RWPE2 (cell line): ENCODE data around the gene GTPBP6.
"Not testable (repeated sequence)": the region's sequence is repeated elsewhere in the genome, so short reads cannot be mapped to it uniquely, and the experiment has no call there.

Experiments
- ATAC-seq: fragments of 200-7000 bp; cut with Tn5 transposase; 3 replicates; pipeline ENCODE4 v1.9.1; 2021; ENCODE audit warnings: low read depth
- DNase-seq: peaks from one replicate; pipeline ENCODE4 v3.0.0-alpha.2; 2020; ENCODE audit warnings: low spot score
- H3K27ac ChIP-seq: fragments of 450-650 bp; 2 replicates; pipeline ENCODE4 v1.5.1; 2017; ENCODE audit warnings: mild to moderate bottlenecking; ENCODE audit not compliant: poor library complexity, severe bottlenecking
- H3K27me3 ChIP-seq: fragments of 250-450 bp; sonication (Bioruptor Pico); 2 replicates; pipeline ENCODE4 v1.5.1; 2021; ENCODE audit warnings: mild to moderate bottlenecking, moderate library complexity; ENCODE audit not compliant: insufficient read depth, poor library complexity, severe bottlenecking
- H3K36me3 ChIP-seq: fragments of 250-450 bp; sonication (Bioruptor Pico); 2 replicates; pipeline ENCODE4 v1.5.1; 2020; ENCODE audit warnings: low read depth, mild to moderate bottlenecking, moderate library complexity
- H3K4me1 ChIP-seq: fragments of 250-450 bp; sonication (Bioruptor Pico); 2 replicates; pipeline ENCODE4 v1.5.1; 2021; ENCODE audit warnings: mild to moderate bottlenecking, moderate library complexity; ENCODE audit not compliant: insufficient read depth, poor library complexity, severe bottlenecking
- H3K4me3 ChIP-seq: fragments of 250-450 bp; sonication (Bioruptor Pico); 2 replicates; pipeline ENCODE4 v1.5.1; 2021; ENCODE audit warnings: mild to moderate bottlenecking, moderate library complexity; ENCODE audit not compliant: severe bottlenecking
- H3K9me3 ChIP-seq: fragments of 250-450 bp; sonication (Bioruptor Pico); 2 replicates; pipeline ENCODE4 v1.5.1; 2021; ENCODE audit warnings: mild to moderate bottlenecking, moderate library complexity; ENCODE audit not compliant: severe bottlenecking
- CTCF ChIP-seq: fragments of 450-650 bp; IDR thresholded peaks from one replicate; pipeline ENCODE4 v1.5.1; 2017; ENCODE audit warnings: mild to moderate bottlenecking, moderate library complexity; ENCODE audit not compliant: poor library complexity, severe bottlenecking

GTPBP6 gene

GRCh38 chrX:258291-259040 lies 60.1 kb downstream of the GTPBP6 start:
- Histone ChIP-seq H3K27ac (no peak overlapping the region), H3K27me3 (no peaks in the 10 kb centered on the region), H3K4me3 (no peak overlapping the region), H3K36me3 (no peaks in the 10 kb centered on the region), H3K9me3 (no peaks in the 10 kb centered on the region), H3K4me1 (peaks cover 13% of the 10 kb centered on the region)
- ATAC-seq: no peak
- DNase-seq: no peak
- TF ChIP-seq CTCF: no peak

- Histone ChIP-seq H3K4me3 (no peak overlapping the region), H3K27me3 (no peaks in the 10 kb centered on the region), H3K4me1 (peaks cover 13% of the 10 kb centered on the region), H3K36me3 (no peaks in the 10 kb centered on the region), H3K9me3 (no peaks in the 10 kb centered on the region), H3K27ac (no peak overlapping the region)
- no peak for TF ChIP-seq CTCF
- DNase-seq (peak; percentile 68), ATAC-seq (no peak)
Measured at GRCh38 chrX:257681-258289, 60.8 kb downstream of the GTPBP6 start.

GRCh38 chrX:257054-257453 lies 61.5 kb downstream of the GTPBP6 start:
- not testable (repeated sequence) for H3K9me3 ChIP-seq, H3K4me3 ChIP-seq, H3K27ac ChIP-seq, ATAC-seq, H3K36me3 ChIP-seq, H3K27me3 ChIP-seq
- DNase-seq: peak; percentile 24
- H3K4me1 ChIP-seq: peaks cover 13% of the 10 kb centered on the region

DNA sequence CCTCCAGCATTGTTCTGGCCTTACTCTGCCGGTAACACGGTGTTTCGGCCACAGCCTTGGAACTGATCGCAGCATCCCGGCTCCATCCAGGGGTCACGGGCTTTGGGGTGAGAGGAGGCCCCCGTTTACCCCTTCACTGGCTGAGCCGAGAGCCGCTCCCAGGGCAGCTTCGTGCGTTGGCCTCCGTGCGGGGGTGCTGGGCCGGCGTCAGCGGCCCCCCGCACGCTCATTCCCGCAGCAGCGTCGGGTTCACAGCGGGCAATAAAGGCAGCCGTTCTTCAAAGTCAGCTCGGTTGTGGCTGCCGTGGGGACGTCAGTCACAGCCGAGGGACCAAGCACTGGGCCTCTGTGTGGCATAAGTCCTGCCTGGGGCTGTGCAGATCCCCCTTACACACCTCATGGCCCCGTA lies 62.7 kb downstream of the GTPBP6 start:
- Histone ChIP-seq H3K27ac (no peak overlapping the region), H3K4me1 (peaks cover 2% of the 10 kb centered on the region), H3K36me3 (no peaks in the 10 kb centered on the region), H3K9me3 (no peaks in the 10 kb centered on the region), H3K4me3 (no peak overlapping the region), H3K27me3 (no peaks in the 10 kb centered on the region)
- ATAC-seq: no peak
- no peak for TF ChIP-seq CTCF
- DNase-seq: peak; percentile 46
